H1 (cell line): ENCODE measurements around the gene BTN2A1. TPM values are rescaled to one million over a fixed set of nuclear protein-coding genes. Genes with fewer than 3 reads are reported as not detected.

Experiments
- CTCF ChIA-PET: fragments of 300-600 bp; sonication (Branson Sonifier 250); formaldehyde crosslinking; loops from one replicate; lab custom pipeline; 2021; ENCODE audit not compliant: partially characterized antibody; lab: Charles Lee
- POLR2A ChIA-PET: fragments of 300-600 bp; sonication (Branson Sonifier 250); formaldehyde crosslinking; loops from one replicate; lab custom pipeline; 2021; ENCODE audit warnings: inconsistent platforms; ENCODE audit not compliant: partially characterized antibody; lab: Charles Lee
- DNase-seq, 2 experiments: peaks; one replicate each; pipeline versions ENCODE4 v3.0.0 to v3.0.0-alpha.2; 2010 to 2022; ENCODE audit warnings: low spot score in 2 of 2, low read depth in 1 of 2, mixed read lengths in 1 of 2
- FAIRE-seq: peaks from 2 replicates; lab custom pipeline; 2011; peaks lifted over from hg19 to GRCh38; lab: Jason Lieb, UNC
- H2AFZ ChIP-seq: 2 replicates; pipeline ENCODE4 v1.8.1; 2012; ENCODE audit warnings: low read length, inconsistent platforms
- H2AK5ac ChIP-seq: 2 replicates; pipeline ENCODE4 v1.6.1; 2013; ENCODE audit warnings: low read depth, low read length
- H2BK120ac ChIP-seq: replicated peaks from 2 replicates; pipeline ENCODE3; 2013; ENCODE audit warnings: low read depth, low read length, inconsistent platforms
- H2BK12ac ChIP-seq: 2 replicates; pipeline ENCODE4 v1.6.1; 2013; ENCODE audit warnings: low read depth, low read length
- H2BK15ac ChIP-seq: 2 replicates; pipeline ENCODE4 v1.6.1; 2013; ENCODE audit warnings: low read length
- H2BK20ac ChIP-seq: 2 replicates; pipeline ENCODE4 v1.6.1; 2013; ENCODE audit warnings: low read length
- H2BK5ac ChIP-seq: 2 replicates; pipeline ENCODE4 v1.6.1; 2013; ENCODE audit warnings: low read depth, low read length
- H3K14ac ChIP-seq: 2 replicates; pipeline ENCODE4 v1.6.1; 2013; ENCODE audit warnings: inconsistent platforms; ENCODE audit not compliant: insufficient read length
- H3K18ac ChIP-seq: 2 replicates; pipeline ENCODE4 v1.6.1; 2013; ENCODE audit warnings: low read length; ENCODE audit errors: extremely low read depth
- H3K23ac ChIP-seq: 2 replicates; pipeline ENCODE4 v1.6.1; 2013; ENCODE audit warnings: inconsistent platforms; ENCODE audit not compliant: insufficient read length
- H3K23me2 ChIP-seq: 2 replicates; pipeline ENCODE4 v1.6.1; 2013; ENCODE audit warnings: low read depth, low read length
- H3K27ac ChIP-seq: 2 replicates; pipeline ENCODE4 v1.6.1; 2011; ENCODE audit warnings: low read depth, low read length, inconsistent platforms
- H3K27me3 ChIP-seq, 4 experiments: replicated peaks in 1 of 4; 1 replicate in 1 of 4; 2 replicates in 3 of 4; pipeline versions ENCODE4 v1.6.1 to v1.8.1; 2011 to 2013; ENCODE audit warnings: low read length in 3 of 4, mild to moderate bottlenecking in 3 of 4, inconsistent platforms in 2 of 4, mixed read lengths in 2 of 4, moderate library complexity in 1 of 4; ENCODE audit not compliant: control insufficient read depth in 3 of 4, insufficient read depth in 3 of 4; ENCODE audit errors: extremely low read depth in 1 of 4
- H3K36me3 ChIP-seq, 4 experiments: 2 replicates each; pipeline versions ENCODE4 v1.6.1 to v1.8.1; 2011 to 2013; ENCODE audit warnings: mild to moderate bottlenecking in 4 of 4, low read length in 3 of 4, moderate library complexity in 2 of 4, control low read depth in 1 of 4, inconsistent platforms in 1 of 4; ENCODE audit not compliant: insufficient read depth in 4 of 4, control insufficient read depth in 2 of 4
- H3K4ac ChIP-seq: replicated peaks from 2 replicates; pipeline ENCODE3; 2013; ENCODE audit warnings: low read length, low read depth, mixed read lengths, inconsistent platforms; ENCODE audit not compliant: insufficient read length
- H3K4me1 ChIP-seq, 4 experiments: replicated peaks in 1 of 4; 1 replicate in 1 of 4; 2 replicates in 3 of 4; pipeline versions ENCODE4 v1.6.1 to v1.8.1; 2011 to 2013; ENCODE audit warnings: low read length in 3 of 4, inconsistent platforms in 2 of 4, mixed read lengths in 1 of 4; ENCODE audit not compliant: insufficient read depth in 4 of 4, control insufficient read depth in 3 of 4
- H3K4me2 ChIP-seq, 2 experiments: 2 replicates each; pipeline versions ENCODE4 v1.6.1 to v1.8.1; 2011 to 2013; ENCODE audit warnings: low read depth in 2 of 2, low read length in 2 of 2, control low read depth in 1 of 2, inconsistent platforms in 1 of 2, mild to moderate bottlenecking in 1 of 2; ENCODE audit not compliant: insufficient read depth in 1 of 2
- H3K4me3 ChIP-seq, 4 experiments: fragments of 200-600, 300-600 bp in 1 of 4; sonication (generic), shearing (Covaris generic), sonication (Bioruptor Twin) in 1 of 4; 2 replicates each; pipeline versions ENCODE4 v1.5.1 to v1.8.1; 2011 to 2016; ENCODE audit warnings: low read length in 4 of 4, low read depth in 3 of 4, control low read depth in 2 of 4, inconsistent platforms in 2 of 4, mild to moderate bottlenecking in 2 of 4, mixed read lengths in 1 of 4, moderate library complexity in 1 of 4; ENCODE audit not compliant: insufficient read depth in 2 of 4; ENCODE audit errors: extremely low read depth in 1 of 4
- H3K56ac ChIP-seq: replicated peaks from 2 replicates; pipeline ENCODE3; 2013; ENCODE audit warnings: low read depth, mild to moderate bottlenecking, mixed read lengths, low read length, inconsistent platforms; ENCODE audit not compliant: insufficient read length
- H3K79me1 ChIP-seq: 2 replicates; pipeline ENCODE4 v1.6.1; 2013; ENCODE audit warnings: low read depth, low read length, control low read depth
- H3K79me2 ChIP-seq, 2 experiments: 2 replicates each; pipeline versions ENCODE4 v1.6.1 to v1.8.1; 2012 to 2013; ENCODE audit warnings: low read length in 2 of 2, mild to moderate bottlenecking in 2 of 2, inconsistent platforms in 1 of 2; ENCODE audit not compliant: insufficient read depth in 2 of 2, control insufficient read depth in 1 of 2
- H3K9ac ChIP-seq, 4 experiments: replicated peaks in 1 of 4; 1 replicate in 1 of 4; 2 replicates in 3 of 4; pipeline versions ENCODE4 v1.6.1 to v1.8.1; 2011 to 2013; ENCODE audit warnings: low read depth in 3 of 4, low read length in 3 of 4, control low read depth in 2 of 4, mild to moderate bottlenecking in 2 of 4, moderate library complexity in 2 of 4, inconsistent platforms in 1 of 4; ENCODE audit errors: extremely low read depth in 1 of 4
- H3K9me3 ChIP-seq, 2 experiments: 2 replicates each; pipeline versions ENCODE4 v1.6.1 to v1.8.1; 2012 to 2013; ENCODE audit warnings: mild to moderate bottlenecking in 2 of 2, moderate library complexity in 2 of 2, control low read depth in 1 of 2, inconsistent platforms in 1 of 2, low read depth in 1 of 2, low read length in 1 of 2, mixed read lengths in 1 of 2; ENCODE audit not compliant: insufficient read depth in 2 of 2
- H4K20me1 ChIP-seq, 2 experiments: replicated peaks in 1 of 2; 2 replicates each; pipeline versions ENCODE3 to v1.8.1; 2011 to 2013; ENCODE audit warnings: inconsistent platforms in 2 of 2, low read length in 2 of 2, mild to moderate bottlenecking in 1 of 2; ENCODE audit not compliant: insufficient read depth in 2 of 2, control insufficient read depth in 1 of 2
- H4K5ac ChIP-seq: 2 replicates; pipeline ENCODE4 v1.6.1; 2013; ENCODE audit warnings: low read length, low read depth, mixed read lengths, inconsistent platforms; ENCODE audit not compliant: insufficient read length
- H4K8ac ChIP-seq: 2 replicates; pipeline ENCODE4 v1.8.0; 2013; ENCODE audit warnings: mild to moderate bottlenecking, moderate library complexity, low read length, inconsistent platforms; ENCODE audit not compliant: insufficient read depth; ENCODE audit errors: extremely low read depth
- H4K91ac ChIP-seq: replicated peaks from 2 replicates; pipeline ENCODE3; 2013; ENCODE audit warnings: low read length, mixed read lengths, inconsistent platforms; ENCODE audit not compliant: insufficient read length
- BCL11A ChIP-seq, 2 experiments: IDR thresholded peaks; one replicate each; pipeline ENCODE4 v1.6.1; 2011; ENCODE audit warnings: low read depth in 2 of 2, low read length in 2 of 2, mild to moderate bottlenecking in 2 of 2
- CBX8 ChIP-seq: fragments of 300-800, 300-1000 bp; sonication (generic); IDR thresholded peaks from 2 replicates; pipeline ENCODE4 v1.7.1; 2016; ENCODE audit warnings: low read depth, low read length, borderline replicate concordance
- CTCF ChIP-seq, 3 experiments: IDR thresholded peaks; 1 replicate in 2 of 3; 2 replicates in 1 of 3; pipeline versions ENCODE4 v1.5.1 to v1.6.1; 2011; ENCODE audit warnings: low read length in 3 of 3, mild to moderate bottlenecking in 3 of 3, inconsistent platforms in 2 of 3, low read depth in 1 of 3, moderate library complexity in 1 of 3; ENCODE audit not compliant: insufficient read depth in 1 of 3; ENCODE audit errors: control extremely low read depth in 1 of 3
- E2F6 ChIP-seq: IDR thresholded peaks from 2 replicates; pipeline ENCODE4 v1.6.1; 2012; ENCODE audit warnings: inconsistent platforms
- EGR1 ChIP-seq: IDR thresholded peaks from 2 replicates; pipeline ENCODE4 v1.6.1; 2011; ENCODE audit warnings: low read depth, low read length, borderline replicate concordance
- MAX ChIP-seq: IDR thresholded peaks from 2 replicates; pipeline ENCODE4 v1.6.1; 2012; ENCODE audit warnings: inconsistent platforms
- NRF1 ChIP-seq: IDR thresholded peaks from 2 replicates; pipeline ENCODE4 v1.6.1; 2011; ENCODE audit warnings: mild to moderate bottlenecking, low read depth, low read length, improper control_type of control experiment
- POLR2AphosphoS5 ChIP-seq: IDR thresholded peaks from 2 replicates; pipeline ENCODE4 v1.6.1; 2011; ENCODE audit warnings: low read depth, low read length
- SAP30 ChIP-seq: fragments of 300-600 bp; sonication (generic); IDR thresholded peaks from 2 replicates; pipeline ENCODE4 v1.7.1; 2012; ENCODE audit warnings: low read length, moderate library complexity, mild to moderate bottlenecking, inconsistent platforms; ENCODE audit not compliant: insufficient read depth, insufficient replicate concordance
- WGBS, 2 experiments: shearing (Covaris generic) in 1 of 2; methylation state at CpG; one replicate each; pipeline versions ENCODE4 v1.1.6 to v1.1.7; 2013 to 2015; ENCODE audit warnings: low lambda C conversion rate in 2 of 2, mixed read lengths in 2 of 2, inconsistent platforms in 1 of 2, low coverage in 1 of 2, missing lambda C conversion rate in 1 of 2; ENCODE audit not compliant: insufficient replicate concordance in 2 of 2, insufficient coverage in 1 of 2, insufficient read length in 1 of 2; ENCODE audit errors: extremely low coverage in 1 of 2, missing lambda C conversion rate in 1 of 2; 5-methylcytosine and 5-hydroxymethylcytosine counted together
- polyA plus RNA-seq, 7 experiments: library from polyadenylated mRNA; depleted of rRNA in 3 of 7; stranded (reverse) in 5 of 7; unstranded in 2 of 7; fragments of >200 nt in 5 of 7; fragments of 200-250 nt in 2 of 7; gene quantifications; 1 replicate in 5 of 7; 2 replicates in 1 of 7; 4 replicates in 1 of 7; pipeline versions ENCODE4 v1.2.1 to v1.2.3, GENCODE V29; 2011 to 2013; ENCODE audit warnings: missing spikeins in 2 of 7, mixed read lengths in 2 of 7
- total RNA-seq: library from RNA; stranded (reverse); fragmentation: NEBNext Ultra II Directional; extraction: Animal tissue kit (Norgen Biotek cat#: 25700); gene quantifications from 2 replicates; pipeline ENCODE4 v1.2.1, GENCODE V29; 2021

Gene BTN2A1
- total and polyA plus RNA-seq, 2 of the 8 experiments (the other 6 are each of a cell fraction or from before 2014, with no cell fraction given), result 8.7 to 11.0 TPM

- H4K20me1 ChIP-seq, result no peaks in the 10 kb centered on the region
- H4K8ac ChIP-seq, result no peak overlapping the region
- no peaks in the 10 kb centered on the region for H3K36me3 ChIP-seq
- H3K4ac ChIP-seq, result no peak overlapping the region
- no peak overlapping the region for H3K56ac ChIP-seq
- WGBS, 2 experiments, result 94% methylated on average over 3 of the region's 3 CpGs; no CpG with 5 or more reads in 1 of the 2 experiments
- H3K23me2 ChIP-seq, result no peaks in the 10 kb centered on the region
- FAIRE-seq, result no peak
- H3K4me2 ChIP-seq, result no peak overlapping the region
- no peak overlapping the region for H4K91ac ChIP-seq
- no peaks in the 10 kb centered on the region for H3K9me3 ChIP-seq
- no peak overlapping the region for H2BK12ac ChIP-seq
- peaks cover 0 to 3% (median under 1%) of the 10 kb centered on the region in 4 experiments; a peak in 1 of 7 replicates for H3K4me1 ChIP-seq
- no peaks in the 10 kb centered on the region; a peak in 1 of 7 replicates for H3K27me3 ChIP-seq
- H2BK15ac ChIP-seq, result no peak overlapping the region
- H3K9ac ChIP-seq, result no peak overlapping the region
- no peak overlapping the region for H3K27ac ChIP-seq
- no peak overlapping the region for H3K4me3 ChIP-seq
- no peak overlapping the region for H3K18ac ChIP-seq
- no peak overlapping the region for H2AFZ ChIP-seq
- no peak overlapping the region for H3K23ac ChIP-seq
- H3K79me2 ChIP-seq, result no peaks in the 10 kb centered on the region
- no peak overlapping the region for H2BK5ac ChIP-seq
- no peaks in the 10 kb centered on the region for H3K79me1 ChIP-seq
- H2BK20ac ChIP-seq, result no peak overlapping the region
- DNase-seq, result no peak
- H2AK5ac ChIP-seq, result no peak overlapping the region
- H2BK120ac ChIP-seq, result no peak overlapping the region
- H3K14ac ChIP-seq, result no peak overlapping the region
- H4K5ac ChIP-seq, result no peak overlapping the region
- POLR2A ChIA-PET, result no interaction called here
- CTCF ChIA-PET, result interaction anchor here (0.7 to 1.0 kb wide), 2 partner anchors 18 to 153 kb away, joined by 3 read pairs; no protein-coding TSS in a partner anchor
- no peak for TF ChIP-seq POLR2AphosphoS5
- TF ChIP-seq E2F6, result no peak
- TF ChIP-seq SAP30, result no peak
- TF ChIP-seq MAX, result no peak
- TF ChIP-seq CTCF (IDR thresholded peaks at IDR 0.05; ENCODE audit: control extremely low read depth in 1 of 3, insufficient read depth in 1 of 3, low read depth in 1 of 3, low read length in 3 of 3), result no peak
- no peak for TF ChIP-seq CBX8
- TF ChIP-seq NRF1, result no peak
- no peak for TF ChIP-seq EGR1
- no peak for TF ChIP-seq BCL11A (IDR thresholded peaks at IDR 0.05; ENCODE audit: low read depth in 2 of 2, low read length in 2 of 2)
These were observed 36.4 kb downstream of the BTN2A1 start for GRCh38 chr6:26494117-26494516.
